ENCODE results near the gene GALNS. TPM values are rescaled to one million over a fixed set of nuclear protein-coding genes. Genes with fewer than 3 reads are reported as not detected.

Gene GALNS
- total and polyA plus RNA-seq, 2 experiments from 2014 or later = 9.7 to 18.8 TPM

DNA sequence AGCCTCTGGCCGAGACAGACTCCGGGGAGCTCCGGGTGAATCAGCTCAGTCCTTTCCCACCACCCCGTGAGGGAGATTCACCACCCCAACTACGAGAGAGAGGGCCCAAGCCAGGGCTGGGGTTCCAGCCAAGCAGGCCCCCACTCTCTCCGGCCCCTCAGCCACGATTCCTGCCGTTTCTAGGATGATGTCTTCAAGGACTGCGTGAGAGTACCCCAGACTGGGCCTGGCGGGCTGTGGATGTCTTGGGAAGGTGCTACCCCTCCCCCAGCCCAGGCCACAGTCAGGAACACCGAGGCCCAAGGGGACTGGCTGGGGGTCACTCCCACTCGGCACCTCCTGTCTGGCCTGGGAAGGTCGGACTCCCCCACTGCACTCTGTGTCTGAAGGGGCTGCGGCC lies 31.3 kb upstream of the GALNS start:
- Histone ChIP-seq H3K4me1 (ENCODE audit: insufficient read depth) (no peaks in the 10 kb centered on the region), H4K20me1 (replicated peaks; ENCODE audit: insufficient read depth) (no peaks in the 10 kb centered on the region), H3F3A (replicated peaks; ENCODE audit: low read depth) (no peaks in the 10 kb centered on the region), H2AFZ (no peak overlapping the region), H3K4me2 (no peak overlapping the region), H3K9me2 (ENCODE audit: insufficient read depth) (no peaks in the 10 kb centered on the region), H3K36me3 (ENCODE audit: insufficient read depth) (no peaks in the 10 kb centered on the region), H3K79me2 (replicated peaks; ENCODE audit: insufficient read depth) (no peaks in the 10 kb centered on the region), H3K4me3 (no peak overlapping the region), H3K27me3 (ENCODE audit: insufficient read depth) (no peaks in the 10 kb centered on the region), H3K27ac (ENCODE audit: low read depth) (no peak overlapping the region)
- no peak for ATAC-seq
- peaks cover 8% of the 10 kb centered on the region for H3K9me3 Mint-ChIP-seq
- TF ChIP-seq STAT1 (IDR thresholded peaks at IDR 0.05; ENCODE audit: unreplicated experiment) = no peak
- peaks cover 3% of the 10 kb centered on the region; the same call in 1 of the 3 replicates for H3K36me3 Mint-ChIP-seq (ENCODE audit: low read depth)
- H3K4me3 Mint-ChIP-seq = no peak overlapping the region
- no peak for DNase-seq (ENCODE audit: low spot score)
- peaks cover 2% of the 10 kb centered on the region; the same call in 1 of the 3 replicates for H3K4me1 Mint-ChIP-seq
- no peak overlapping the region for H3K27ac Mint-ChIP-seq
- H3K27me3 Mint-ChIP-seq (ENCODE audit: insufficient read depth, low read depth, poor library complexity) = peaks cover 20% of the 10 kb centered on the region

DNA sequence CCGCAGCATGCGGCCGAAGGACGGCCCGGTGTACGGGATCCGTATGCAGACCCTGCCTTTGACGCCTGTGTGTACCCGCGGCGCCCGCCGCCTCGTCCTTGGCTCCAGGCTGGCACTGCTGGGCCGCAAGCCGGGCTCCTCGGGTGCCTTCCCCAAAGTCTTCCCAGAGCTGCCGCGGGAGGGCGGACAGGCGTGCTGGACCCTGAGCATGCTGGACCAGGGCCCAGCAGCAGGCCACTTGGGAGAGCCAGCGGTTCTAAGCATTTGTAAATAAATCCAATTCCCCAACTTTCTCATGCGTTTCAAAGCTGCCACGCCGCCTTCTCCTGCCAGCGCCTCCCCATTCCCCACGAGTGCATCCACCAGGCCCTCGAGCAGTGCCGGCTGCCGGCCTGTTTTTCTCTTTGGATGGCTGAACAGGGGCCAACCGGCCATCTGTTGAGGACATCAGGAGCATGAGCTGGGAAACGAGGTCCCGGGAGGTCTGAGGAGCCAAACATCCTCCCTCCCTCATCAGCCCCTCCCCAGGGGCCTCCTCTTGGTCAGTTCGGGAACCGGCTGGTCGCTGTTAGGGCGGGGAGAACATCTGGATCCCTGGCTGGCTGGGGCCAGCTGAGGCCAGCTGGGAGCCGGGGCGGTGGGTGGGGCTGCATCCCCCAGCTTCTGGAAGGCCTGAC lies 30.2 kb upstream of the GALNS start:
- TF ChIP-seq ZNF331 (CRISPR knock-in tag; IDR thresholded peaks at IDR 0.05; ENCODE audit: low read depth) (no peak), CREB1 (CRISPR knock-in tag; IDR thresholded peaks at IDR 0.05; ENCODE audit: low read depth) (no peak), CTCF (conservative IDR thresholded peaks at IDR 0.05; ENCODE audit: low read depth in 2 of 2) (no peak), ZNF114 (CRISPR knock-in tag; IDR thresholded peaks at IDR 0.05) (no peak), STAT1 (IDR thresholded peaks at IDR 0.05; ENCODE audit: unreplicated experiment) (no peak), EZH2 (IDR thresholded peaks at IDR 0.05; ENCODE audit: low read depth, unreplicated experiment) (no peak), EZH2phosphoT487 (IDR thresholded peaks at IDR 0.05; ENCODE audit: unreplicated experiment) (no peak), JUNB (IDR thresholded peaks at IDR 0.05; ENCODE audit: unreplicated experiment) (no peak)
- TF ChIP-seq, protein P1, sequence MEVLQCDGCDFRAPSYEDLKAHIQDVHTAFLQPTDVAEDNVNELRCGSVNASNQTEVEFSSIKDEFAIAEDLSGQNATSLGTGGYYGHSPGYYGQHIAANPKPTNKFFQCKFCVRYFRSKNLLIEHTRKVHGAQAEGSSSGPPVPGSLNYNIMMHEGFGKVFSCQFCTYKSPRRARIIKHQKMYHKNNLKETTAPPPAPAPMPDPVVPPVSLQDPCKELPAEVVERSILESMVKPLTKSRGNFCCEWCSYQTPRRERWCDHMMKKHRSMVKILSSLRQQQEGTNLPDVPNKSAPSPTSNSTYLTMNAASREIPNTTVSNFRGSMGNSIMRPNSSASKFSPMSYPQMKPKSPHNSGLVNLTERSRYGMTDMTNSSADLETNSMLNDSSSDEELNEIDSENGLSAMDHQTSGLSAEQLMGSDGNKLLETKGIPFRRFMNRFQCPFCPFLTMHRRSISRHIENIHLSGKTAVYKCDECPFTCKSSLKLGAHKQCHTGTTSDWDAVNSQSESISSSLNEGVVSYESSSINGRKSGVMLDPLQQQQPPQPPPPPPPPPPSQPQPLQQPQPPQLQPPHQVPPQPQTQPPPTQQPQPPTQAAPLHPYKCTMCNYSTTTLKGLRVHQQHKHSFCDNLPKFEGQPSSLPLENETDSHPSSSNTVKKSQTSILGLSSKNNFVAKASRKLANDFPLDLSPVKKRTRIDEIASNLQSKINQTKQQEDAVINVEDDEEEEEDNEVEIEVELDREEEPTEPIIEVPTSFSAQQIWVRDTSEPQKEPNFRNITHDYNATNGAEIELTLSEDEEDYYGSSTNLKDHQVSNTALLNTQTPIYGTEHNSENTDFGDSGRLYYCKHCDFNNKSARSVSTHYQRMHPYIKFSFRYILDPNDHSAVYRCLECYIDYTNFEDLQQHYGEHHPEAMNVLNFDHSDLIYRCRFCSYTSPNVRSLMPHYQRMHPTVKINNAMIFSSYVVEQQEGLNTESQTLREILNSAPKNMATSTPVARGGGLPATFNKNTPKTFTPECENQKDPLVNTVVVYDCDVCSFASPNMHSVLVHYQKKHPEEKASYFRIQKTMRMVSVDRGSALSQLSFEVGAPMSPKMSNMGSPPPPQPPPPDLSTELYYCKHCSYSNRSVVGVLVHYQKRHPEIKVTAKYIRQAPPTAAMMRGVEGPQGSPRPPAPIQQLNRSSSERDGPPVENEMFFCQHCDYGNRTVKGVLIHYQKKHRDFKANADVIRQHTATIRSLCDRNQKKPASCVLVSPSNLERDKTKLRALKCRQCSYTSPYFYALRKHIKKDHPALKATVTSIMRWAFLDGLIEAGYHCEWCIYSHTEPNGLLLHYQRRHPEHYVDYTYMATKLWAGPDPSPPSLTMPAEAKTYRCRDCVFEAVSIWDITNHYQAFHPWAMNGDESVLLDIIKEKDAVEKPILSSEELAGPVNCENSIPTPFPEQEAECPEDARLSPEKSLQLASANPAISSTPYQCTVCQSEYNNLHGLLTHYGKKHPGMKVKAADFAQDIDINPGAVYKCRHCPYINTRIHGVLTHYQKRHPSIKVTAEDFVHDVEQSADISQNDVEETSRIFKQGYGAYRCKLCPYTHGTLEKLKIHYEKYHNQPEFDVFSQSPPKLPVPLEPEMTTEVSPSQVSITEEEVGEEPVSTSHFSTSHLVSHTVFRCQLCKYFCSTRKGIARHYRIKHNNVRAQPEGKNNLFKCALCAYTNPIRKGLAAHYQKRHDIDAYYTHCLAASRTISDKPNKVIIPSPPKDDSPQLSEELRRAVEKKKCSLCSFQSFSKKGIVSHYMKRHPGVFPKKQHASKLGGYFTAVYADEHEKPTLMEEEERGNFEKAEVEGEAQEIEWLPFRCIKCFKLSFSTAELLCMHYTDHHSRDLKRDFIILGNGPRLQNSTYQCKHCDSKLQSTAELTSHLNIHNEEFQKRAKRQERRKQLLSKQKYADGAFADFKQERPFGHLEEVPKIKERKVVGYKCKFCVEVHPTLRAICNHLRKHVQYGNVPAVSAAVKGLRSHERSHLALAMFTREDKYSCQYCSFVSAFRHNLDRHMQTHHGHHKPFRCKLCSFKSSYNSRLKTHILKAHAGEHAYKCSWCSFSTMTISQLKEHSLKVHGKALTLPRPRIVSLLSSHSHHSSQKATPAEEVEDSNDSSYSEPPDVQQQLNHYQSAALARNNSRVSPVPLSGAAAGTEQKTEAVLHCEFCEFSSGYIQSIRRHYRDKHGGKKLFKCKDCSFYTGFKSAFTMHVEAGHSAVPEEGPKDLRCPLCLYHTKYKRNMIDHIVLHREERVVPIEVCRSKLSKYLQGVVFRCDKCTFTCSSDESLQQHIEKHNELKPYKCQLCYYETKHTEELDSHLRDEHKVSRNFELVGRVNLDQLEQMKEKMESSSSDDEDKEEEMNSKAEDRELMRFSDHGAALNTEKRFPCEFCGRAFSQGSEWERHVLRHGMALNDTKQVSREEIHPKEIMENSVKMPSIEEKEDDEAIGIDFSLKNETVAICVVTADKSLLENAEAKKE (CRISPR knock-in tag; IDR thresholded peaks at IDR 0.05) = no peak
- TF ChIP-seq, protein P2, sequence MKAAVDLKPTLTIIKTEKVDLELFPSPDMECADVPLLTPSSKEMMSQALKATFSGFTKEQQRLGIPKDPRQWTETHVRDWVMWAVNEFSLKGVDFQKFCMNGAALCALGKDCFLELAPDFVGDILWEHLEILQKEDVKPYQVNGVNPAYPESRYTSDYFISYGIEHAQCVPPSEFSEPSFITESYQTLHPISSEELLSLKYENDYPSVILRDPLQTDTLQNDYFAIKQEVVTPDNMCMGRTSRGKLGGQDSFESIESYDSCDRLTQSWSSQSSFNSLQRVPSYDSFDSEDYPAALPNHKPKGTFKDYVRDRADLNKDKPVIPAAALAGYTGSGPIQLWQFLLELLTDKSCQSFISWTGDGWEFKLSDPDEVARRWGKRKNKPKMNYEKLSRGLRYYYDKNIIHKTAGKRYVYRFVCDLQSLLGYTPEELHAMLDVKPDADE (IDR thresholded peaks at IDR 0.05) = no peak
- Histone ChIP-seq H3K4me2 (no peak overlapping the region), H3F3A (replicated peaks; ENCODE audit: low read depth) (no peaks in the 10 kb centered on the region), H3K79me2 (replicated peaks; ENCODE audit: insufficient read depth) (no peaks in the 10 kb centered on the region), H3K27ac (ENCODE audit: low read depth) (no peak overlapping the region), H4K20me1 (replicated peaks; ENCODE audit: insufficient read depth) (no peaks in the 10 kb centered on the region), H3K36me3 (ENCODE audit: insufficient read depth) (no peaks in the 10 kb centered on the region), H3K27me3 (ENCODE audit: insufficient read depth) (no peaks in the 10 kb centered on the region), H3K9me2 (ENCODE audit: insufficient read depth) (no peaks in the 10 kb centered on the region), H3K4me3 (no peak overlapping the region), H2AFZ (no peak overlapping the region), H3K4me1 (ENCODE audit: insufficient read depth) (no peaks in the 10 kb centered on the region)
- Mint-ChIP-seq H3K27me3 (ENCODE audit: insufficient read depth, low read depth, poor library complexity) (peaks cover 19% of the 10 kb centered on the region), H3K4me1 (peaks cover 2% of the 10 kb centered on the region; the same call in 1 of the 3 replicates), H3K36me3 (ENCODE audit: low read depth) (peaks cover 3% of the 10 kb centered on the region; the same call in 1 of the 3 replicates), H3K4me3 (no peak overlapping the region), H3K9me3 (peaks cover 8% of the 10 kb centered on the region), H3K27ac (no peak overlapping the region; the same call in 1 of the 2 replicates)
- DNase-seq (ENCODE audit: low spot score) (no peak), ATAC-seq (no peak)

Measured in GM23338 (cell line).